Neural cell (in vitro differentiated cells): Measurements from ENCODE around the gene NPY.
A peak's percentile ranks its signal among the peaks of the same experiment; 100 is the strongest.

ENCODE experiments used
- CTCF ChIP-seq: fragments of 450-650 bp; IDR thresholded peaks from 2 replicates; pipeline ENCODE4 v1.5.1; 2014; ENCODE audit warnings: antibody characterized with exemption, mild to moderate bottlenecking, moderate library complexity; ENCODE audit not compliant: poor library complexity, severe bottlenecking
- EP300 ChIP-seq: fragments of 450-650 bp; conservative IDR thresholded peaks from 2 replicates; pipeline ENCODE4 v1.6.1; 2014; ENCODE audit warnings: antibody characterized with exemption, mild to moderate bottlenecking, moderate library complexity; ENCODE audit not compliant: poor library complexity, severe bottlenecking
- EZH2 ChIP-seq: fragments of 200-600, 300-800 bp; shearing (Covaris generic), sonication (generic); IDR thresholded peaks from 2 replicates; pipeline ENCODE4 v1.6.1; 2014; ENCODE audit warnings: antibody characterized with exemption, low read length, borderline replicate concordance, mild to moderate bottlenecking; ENCODE audit not compliant: insufficient read depth, poor library complexity, severe bottlenecking
- MXI1 ChIP-seq: fragments of 450-650 bp; conservative IDR thresholded peaks from 2 replicates; pipeline ENCODE4 v1.6.1; 2014; ENCODE audit warnings: antibody characterized with exemption, mild to moderate bottlenecking; ENCODE audit not compliant: poor library complexity, severe bottlenecking
- POLR2AphosphoS5 ChIP-seq: IDR thresholded peaks from 2 replicates; pipeline ENCODE4 v1.6.1; 2012
- RAD21 ChIP-seq: fragments of 450-650 bp; conservative IDR thresholded peaks from 2 replicates; pipeline ENCODE4 v1.6.1; 2014; ENCODE audit warnings: antibody characterized with exemption, mild to moderate bottlenecking, moderate library complexity
- SMC3 ChIP-seq: fragments of 450-650 bp; conservative IDR thresholded peaks from 2 replicates; pipeline ENCODE4 v1.6.1; 2014; ENCODE audit warnings: antibody characterized with exemption, mild to moderate bottlenecking, moderate library complexity; ENCODE audit not compliant: poor library complexity
- TAF1 ChIP-seq: IDR thresholded peaks from 2 replicates; pipeline ENCODE4 v1.6.1; 2012; ENCODE audit warnings: low read depth

GRCh38 chr7:24336461-24336860 is 52.5 kb downstream of the NPY start:
- TF ChIP-seq CTCF (no peak), EP300 (no peak), RAD21 (no peak), MXI1 (no peak), EZH2 (no peak), TAF1 (no peak), SMC3 (no peak), POLR2AphosphoS5 (peak; percentile 27)
